ENCODE data around the gene SNED1.

DNA sequence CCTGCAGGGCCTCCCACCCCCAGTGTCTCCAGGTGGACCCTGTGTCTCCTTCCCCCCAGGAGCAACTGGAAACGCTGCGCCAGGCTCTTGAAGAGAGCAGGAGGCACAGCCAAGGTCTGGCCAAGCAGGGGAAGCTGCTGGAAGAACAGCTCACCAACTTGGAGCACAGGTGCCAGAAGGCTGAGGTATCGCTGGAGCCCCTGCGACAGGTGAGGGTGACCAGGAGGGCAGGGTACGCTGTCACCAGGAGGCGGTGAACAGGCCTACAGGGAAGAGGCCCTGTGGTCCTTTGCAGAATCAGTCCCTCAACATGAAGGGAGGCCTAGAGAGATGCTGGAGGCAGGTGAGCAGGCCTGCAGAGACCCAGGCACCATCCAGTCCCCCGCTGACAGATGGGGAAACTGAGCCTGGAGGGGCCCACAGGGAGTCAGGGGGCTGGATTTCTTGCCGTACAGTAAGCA, 15.6 kb upstream of the SNED1 start:
- TF ChIP-seq POLR2AphosphoS5 (IDR thresholded peaks at IDR 0.05; ENCODE audit: low read depth, low read length): no peak
- TF ChIP-seq, protein P1, sequence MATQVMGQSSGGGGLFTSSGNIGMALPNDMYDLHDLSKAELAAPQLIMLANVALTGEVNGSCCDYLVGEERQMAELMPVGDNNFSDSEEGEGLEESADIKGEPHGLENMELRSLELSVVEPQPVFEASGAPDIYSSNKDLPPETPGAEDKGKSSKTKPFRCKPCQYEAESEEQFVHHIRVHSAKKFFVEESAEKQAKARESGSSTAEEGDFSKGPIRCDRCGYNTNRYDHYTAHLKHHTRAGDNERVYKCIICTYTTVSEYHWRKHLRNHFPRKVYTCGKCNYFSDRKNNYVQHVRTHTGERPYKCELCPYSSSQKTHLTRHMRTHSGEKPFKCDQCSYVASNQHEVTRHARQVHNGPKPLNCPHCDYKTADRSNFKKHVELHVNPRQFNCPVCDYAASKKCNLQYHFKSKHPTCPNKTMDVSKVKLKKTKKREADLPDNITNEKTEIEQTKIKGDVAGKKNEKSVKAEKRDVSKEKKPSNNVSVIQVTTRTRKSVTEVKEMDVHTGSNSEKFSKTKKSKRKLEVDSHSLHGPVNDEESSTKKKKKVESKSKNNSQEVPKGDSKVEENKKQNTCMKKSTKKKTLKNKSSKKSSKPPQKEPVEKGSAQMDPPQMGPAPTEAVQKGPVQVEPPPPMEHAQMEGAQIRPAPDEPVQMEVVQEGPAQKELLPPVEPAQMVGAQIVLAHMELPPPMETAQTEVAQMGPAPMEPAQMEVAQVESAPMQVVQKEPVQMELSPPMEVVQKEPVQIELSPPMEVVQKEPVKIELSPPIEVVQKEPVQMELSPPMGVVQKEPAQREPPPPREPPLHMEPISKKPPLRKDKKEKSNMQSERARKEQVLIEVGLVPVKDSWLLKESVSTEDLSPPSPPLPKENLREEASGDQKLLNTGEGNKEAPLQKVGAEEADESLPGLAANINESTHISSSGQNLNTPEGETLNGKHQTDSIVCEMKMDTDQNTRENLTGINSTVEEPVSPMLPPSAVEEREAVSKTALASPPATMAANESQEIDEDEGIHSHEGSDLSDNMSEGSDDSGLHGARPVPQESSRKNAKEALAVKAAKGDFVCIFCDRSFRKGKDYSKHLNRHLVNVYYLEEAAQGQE (IDR thresholded peaks at IDR 0.05; ENCODE audit: insufficient read depth in 1 of 2, low read depth in 2 of 2, low read length in 2 of 2): no peak
- TF ChIP-seq TAF1 (IDR thresholded peaks at IDR 0.05; ENCODE audit: borderline replicate concordance, insufficient read depth, low read length): no peak
